SKM-1 (cell line): ENCODE measurements around the gene HPS1.

Experiments used
- DNase-seq: peaks from one replicate; lab custom pipeline; 2025; ENCODE audit not compliant: unreplicated experiment; lab: John Stamatoyannopoulos, UW

The HPS1 gene

GRCh38 chr10:98465866-98466265 is 19.1 kb upstream of the HPS1 start:
- no peak for DNase-seq

- DNase-seq: no peak
Measured at GRCh38 chr10:98463976-98464754, 17.4 kb upstream of the HPS1 start.

GRCh38 chr10:98463016-98463415 is 16.3 kb upstream of the HPS1 start:
- DNase-seq: no peak

- DNase-seq: no peak
Measured at GRCh38 chr10:98461500-98461842, 14.7 kb upstream of the HPS1 start.

- no peak for DNase-seq
Measured at GRCh38 chr10:98460837-98461499, 14.2 kb upstream of the HPS1 start.

- DNase-seq: no peak
Measured at GRCh38 chr10:98458809-98459784, 12.4 kb upstream of the HPS1 start.

- no peak for DNase-seq
Measured at GRCh38 chr10:98457721-98458120, 11.0 kb upstream of the HPS1 start.

- no peak for DNase-seq
Measured at GRCh38 chr10:98456686-98457482, 10.1 kb upstream of the HPS1 start.

- DNase-seq: no peak
Measured at GRCh38 chr10:98456043-98456570, 9.4 kb upstream of the HPS1 start.

- no peak for DNase-seq
Measured at GRCh38 chr10:98453729-98454128, 7.0 kb upstream of the HPS1 start.

GRCh38 chr10:98450618-98451017 is 3.9 kb upstream of the HPS1 start:
- DNase-seq: no peak

GRCh38 chr10:98449287-98449686 is 2.6 kb upstream of the HPS1 start:
- DNase-seq: no peak

- DNase-seq: no peak
Measured at GRCh38 chr10:98446151-98446660, 529 bp downstream of the HPS1 start.

GRCh38 chr10:98445200-98445812 is 1.4 kb downstream of the HPS1 start:
- DNase-seq: no peak

- no peak for DNase-seq
Measured at GRCh38 chr10:98444314-98445006, 2.3 kb downstream of the HPS1 start.

GRCh38 chr10:98438715-98439114 is 8.0 kb downstream of the HPS1 start:
- no peak for DNase-seq

- DNase-seq: no peak
Measured at GRCh38 chr10:98436704-98437103, 10.0 kb downstream of the HPS1 start.

GRCh38 chr10:98435178-98435577 is 11.6 kb downstream of the HPS1 start:
- DNase-seq: no peak
